ENCODE measurements around the gene UBAC1.
"Not testable (repeated sequence)": the region's sequence is repeated elsewhere in the genome, so short reads cannot be mapped to it uniquely, and the experiment has no call there.

The UBAC1 gene

DNA sequence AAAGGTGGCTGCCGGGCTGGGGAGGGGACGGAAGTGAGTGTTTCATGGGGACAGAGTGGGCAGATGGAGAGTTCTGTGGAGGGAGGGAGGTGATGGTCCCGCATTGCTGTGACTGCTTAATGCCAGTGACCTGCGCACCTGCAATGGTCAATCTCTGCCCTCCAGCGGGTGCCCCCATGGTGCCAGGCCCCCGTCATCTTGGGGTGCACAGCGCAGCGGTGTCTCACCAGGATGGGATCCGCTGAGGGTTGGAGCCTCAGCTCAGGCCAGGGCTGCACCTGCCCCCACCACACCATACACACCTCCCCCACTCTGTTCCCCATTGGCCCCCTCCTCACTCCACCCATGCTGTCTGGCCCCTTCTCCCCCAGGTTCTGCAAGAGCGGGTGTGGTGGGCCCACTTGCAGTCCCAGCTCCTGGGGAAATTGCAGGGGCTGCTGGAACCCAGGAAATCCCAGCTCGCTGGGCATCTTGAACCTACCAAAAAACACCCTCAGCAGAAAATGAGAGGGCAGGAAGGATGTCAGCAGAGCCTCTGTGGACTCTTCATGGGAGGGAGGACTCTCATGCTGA is 41.8 kb downstream of the UBAC1 start (continued):
- no peak for TF ChIP-seq GLIS1 (tag by site-specific recombination; IDR thresholded peaks at IDR 0.05)

DNA sequence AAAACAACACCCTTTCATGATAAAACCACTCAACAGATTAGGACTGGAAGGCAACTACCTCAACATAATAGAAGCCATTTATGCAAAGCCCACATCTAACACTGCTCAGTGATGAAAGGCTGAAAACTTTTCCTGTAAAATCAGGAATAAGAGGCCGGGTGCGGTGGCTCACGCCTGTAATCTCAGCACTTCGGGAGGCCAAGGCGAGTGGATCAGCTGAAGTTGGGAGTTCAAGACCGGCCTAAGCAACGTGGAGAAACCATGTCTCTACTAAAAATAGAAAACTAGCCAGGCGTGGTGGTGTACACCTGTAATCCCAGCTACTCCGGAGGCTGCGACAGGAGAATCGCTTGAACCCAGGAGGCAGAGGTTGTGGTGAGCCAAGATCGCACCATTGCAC is 44.9 kb downstream of the UBAC1 start:
- H3K27ac ChIP-seq (ENCODE audit: extremely low read depth, low read depth, low read length); POLR2A ChIA-PET; H3K9me3 ChIP-seq (ENCODE audit: control insufficient read depth, insufficient read depth, low read depth, low read length); H3K4me1 ChIP-seq (ENCODE audit: control insufficient read depth, insufficient read depth, low read length); H3K4me3 ChIP-seq (ENCODE audit: low read depth, low read length); CTCF ChIA-PET: not testable (repeated sequence)
- H3K36me3 ChIP-seq (ENCODE audit: control insufficient read depth in 2 of 2, insufficient read depth in 1 of 2, low read length in 2 of 2) = peaks cover 11 to 44% of the 10 kb centered on the region in 2 experiments

DNA sequence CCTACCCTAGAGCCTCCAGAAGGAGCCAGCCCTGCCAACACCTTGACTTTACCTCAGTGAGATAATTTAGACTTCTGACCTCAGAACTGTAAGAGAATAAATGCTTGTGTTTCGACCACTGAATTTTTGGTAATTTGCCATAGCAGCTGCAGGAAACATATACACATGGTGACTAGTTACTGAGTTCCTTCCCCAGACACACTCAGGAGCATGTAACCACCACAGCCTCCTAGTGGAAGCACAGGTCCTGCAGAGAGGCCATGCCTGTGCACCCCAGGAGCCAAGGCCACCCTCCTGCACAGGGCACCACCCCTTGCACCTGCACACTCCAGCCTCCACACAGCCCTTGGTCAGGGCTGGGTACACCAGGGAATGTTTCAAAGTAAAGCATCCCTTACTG is 46.3 kb downstream of the UBAC1 start:
- Histone ChIP-seq H3K27ac (ENCODE audit: extremely low read depth, low read depth, low read length) (no peak overlapping the region), H3K4me1 (ENCODE audit: control insufficient read depth, insufficient read depth, low read length) (no peaks in the 10 kb centered on the region), H3K9me3 (ENCODE audit: control insufficient read depth, insufficient read depth, low read depth, low read length) (peaks cover 2% of the 10 kb centered on the region; the same call in 1 of the 2 replicates), H3K4me3 (ENCODE audit: low read depth, low read length) (no peak overlapping the region), H3K36me3 (ENCODE audit: control insufficient read depth in 2 of 2, insufficient read depth in 1 of 2, low read length in 2 of 2) (peaks cover 16 to 58% of the 10 kb centered on the region in 2 experiments)
- POLR2A ChIA-PET = no interaction called here
- CTCF ChIA-PET = interaction anchor here (0.6 kb wide), 1 partner anchor 52 kb away, joined by 3 read pairs; no protein-coding TSS in a partner anchor
- TF ChIP-seq, protein P1, sequence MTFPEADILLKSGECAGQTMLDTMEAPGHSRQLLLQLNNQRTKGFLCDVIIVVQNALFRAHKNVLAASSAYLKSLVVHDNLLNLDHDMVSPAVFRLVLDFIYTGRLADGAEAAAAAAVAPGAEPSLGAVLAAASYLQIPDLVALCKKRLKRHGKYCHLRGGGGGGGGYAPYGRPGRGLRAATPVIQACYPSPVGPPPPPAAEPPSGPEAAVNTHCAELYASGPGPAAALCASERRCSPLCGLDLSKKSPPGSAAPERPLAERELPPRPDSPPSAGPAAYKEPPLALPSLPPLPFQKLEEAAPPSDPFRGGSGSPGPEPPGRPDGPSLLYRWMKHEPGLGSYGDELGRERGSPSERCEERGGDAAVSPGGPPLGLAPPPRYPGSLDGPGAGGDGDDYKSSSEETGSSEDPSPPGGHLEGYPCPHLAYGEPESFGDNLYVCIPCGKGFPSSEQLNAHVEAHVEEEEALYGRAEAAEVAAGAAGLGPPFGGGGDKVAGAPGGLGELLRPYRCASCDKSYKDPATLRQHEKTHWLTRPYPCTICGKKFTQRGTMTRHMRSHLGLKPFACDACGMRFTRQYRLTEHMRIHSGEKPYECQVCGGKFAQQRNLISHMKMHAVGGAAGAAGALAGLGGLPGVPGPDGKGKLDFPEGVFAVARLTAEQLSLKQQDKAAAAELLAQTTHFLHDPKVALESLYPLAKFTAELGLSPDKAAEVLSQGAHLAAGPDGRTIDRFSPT (tag by site-specific recombination; IDR thresholded peaks at IDR 0.05) = no peak
- TF ChIP-seq ZNF155 (tag by site-specific recombination; IDR thresholded peaks at IDR 0.05) = no peak
- TF ChIP-seq, protein P2, sequence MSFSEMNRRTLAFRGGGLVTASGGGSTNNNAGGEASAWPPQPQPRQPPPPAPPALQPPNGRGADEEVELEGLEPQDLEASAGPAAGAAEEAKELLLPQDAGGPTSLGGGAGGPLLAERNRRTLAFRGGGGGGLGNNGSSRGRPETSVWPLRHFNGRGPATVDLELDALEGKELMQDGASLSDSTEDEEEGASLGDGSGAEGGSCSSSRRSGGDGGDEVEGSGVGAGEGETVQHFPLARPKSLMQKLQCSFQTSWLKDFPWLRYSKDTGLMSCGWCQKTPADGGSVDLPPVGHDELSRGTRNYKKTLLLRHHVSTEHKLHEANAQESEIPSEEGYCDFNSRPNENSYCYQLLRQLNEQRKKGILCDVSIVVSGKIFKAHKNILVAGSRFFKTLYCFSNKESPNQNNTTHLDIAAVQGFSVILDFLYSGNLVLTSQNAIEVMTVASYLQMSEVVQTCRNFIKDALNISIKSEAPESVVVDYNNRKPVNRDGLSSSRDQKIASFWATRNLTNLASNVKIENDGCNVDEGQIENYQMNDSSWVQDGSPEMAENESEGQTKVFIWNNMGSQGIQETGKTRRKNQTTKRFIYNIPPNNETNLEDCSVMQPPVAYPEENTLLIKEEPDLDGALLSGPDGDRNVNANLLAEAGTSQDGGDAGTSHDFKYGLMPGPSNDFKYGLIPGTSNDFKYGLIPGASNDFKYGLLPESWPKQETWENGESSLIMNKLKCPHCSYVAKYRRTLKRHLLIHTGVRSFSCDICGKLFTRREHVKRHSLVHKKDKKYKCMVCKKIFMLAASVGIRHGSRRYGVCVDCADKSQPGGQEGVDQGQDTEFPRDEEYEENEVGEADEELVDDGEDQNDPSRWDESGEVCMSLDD (tag by site-specific recombination; IDR thresholded peaks at IDR 0.05) = no peak
- TF ChIP-seq ZNF626 (tag by site-specific recombination; IDR thresholded peaks at IDR 0.05) = no peak
- no peak for TF ChIP-seq ZIC2 (tag by site-specific recombination; IDR thresholded peaks at IDR 0.05)
- TF ChIP-seq ZNF549 (tag by site-specific recombination; IDR thresholded peaks at IDR 0.05) = no peak
- TF ChIP-seq, protein P3, sequence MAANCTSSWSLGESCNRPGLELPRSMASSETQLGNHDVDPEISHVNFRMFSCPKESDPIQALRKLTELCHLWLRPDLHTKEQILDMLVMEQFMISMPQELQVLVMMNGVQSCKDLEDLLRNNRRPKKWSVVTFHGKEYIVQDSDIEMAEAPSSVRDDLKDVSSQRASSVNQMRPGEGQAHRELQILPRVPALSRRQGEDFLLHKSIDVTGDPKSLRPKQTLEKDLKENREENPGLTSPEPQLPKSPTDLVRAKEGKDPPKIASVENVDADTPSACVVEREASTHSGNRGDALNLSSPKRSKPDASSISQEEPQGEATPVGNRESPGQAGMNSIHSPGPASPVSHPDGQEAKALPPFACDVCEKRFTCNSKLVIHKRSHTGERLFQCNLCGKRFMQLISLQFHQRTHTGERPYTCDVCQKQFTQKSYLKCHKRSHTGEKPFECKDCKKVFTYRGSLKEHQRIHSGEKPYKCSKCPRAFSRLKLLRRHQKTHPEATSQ (tag by site-specific recombination; IDR thresholded peaks at IDR 0.05) = no peak

DNA sequence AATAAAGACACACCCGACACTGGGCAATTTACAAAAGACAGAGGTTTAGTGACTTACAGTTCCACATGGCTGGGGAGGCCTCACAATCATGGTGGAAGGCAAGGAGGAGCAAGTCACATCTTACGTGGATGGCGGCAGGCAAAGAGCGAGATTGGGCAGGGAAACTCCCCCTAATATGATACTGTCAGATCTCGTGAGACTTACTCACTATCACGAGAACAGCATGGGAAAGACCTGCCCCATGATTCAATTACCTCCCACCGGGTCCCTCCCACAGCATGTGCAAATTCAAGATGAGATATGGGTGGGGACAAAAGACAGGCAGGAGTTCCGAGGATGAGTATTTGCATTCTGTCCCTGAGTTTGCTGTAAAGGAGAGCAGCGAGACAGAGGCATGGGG is 49.9 kb downstream of the UBAC1 start:
- POLR2A ChIA-PET; H3K4me3 ChIP-seq (ENCODE audit: low read depth, low read length); H3K4me1 ChIP-seq (ENCODE audit: control insufficient read depth, insufficient read depth, low read length); H3K9me3 ChIP-seq (ENCODE audit: control insufficient read depth, insufficient read depth, low read depth, low read length); H3K27ac ChIP-seq (ENCODE audit: extremely low read depth, low read depth, low read length): not testable (repeated sequence)
- CTCF ChIA-PET = interaction anchor here (0.6 kb wide), 1 partner anchor 46 kb away, joined by 4 read pairs; no protein-coding TSS in a partner anchor
- H3K36me3 ChIP-seq (ENCODE audit: control insufficient read depth in 2 of 2, insufficient read depth in 1 of 2, low read length in 2 of 2) = peaks cover 16 to 70% of the 10 kb centered on the region in 2 experiments

DNA sequence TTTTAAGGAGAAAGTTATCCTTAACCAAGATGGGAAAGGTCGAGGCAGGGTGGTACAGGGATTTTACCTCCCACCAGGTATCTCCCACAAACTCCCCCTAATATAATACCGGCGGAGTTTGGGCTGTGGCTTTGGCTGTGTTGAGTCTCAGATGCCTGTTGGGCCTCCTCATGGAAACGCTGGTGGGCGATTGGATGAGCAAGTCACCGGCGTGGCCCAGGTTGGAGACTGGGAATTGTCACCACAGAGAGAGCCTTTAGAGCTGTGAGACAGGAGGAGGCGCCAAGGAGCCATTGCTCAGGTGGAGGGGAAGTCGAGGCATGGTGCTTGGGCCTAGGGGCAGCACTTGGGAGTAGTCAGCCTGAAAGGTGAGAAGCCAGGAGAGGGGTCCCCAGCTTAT is 50.4 kb downstream of the UBAC1 start:
- CTCF ChIA-PET = interaction anchor here (0.6 kb wide), 1 partner anchor 46 kb away, joined by 4 read pairs; no protein-coding TSS in a partner anchor
- Histone ChIP-seq H3K9me3 (ENCODE audit: control insufficient read depth, insufficient read depth, low read depth, low read length) (peaks cover 2% of the 10 kb centered on the region; the same call in 1 of the 2 replicates), H3K27ac (ENCODE audit: extremely low read depth, low read depth, low read length) (no peak overlapping the region), H3K36me3 (ENCODE audit: control insufficient read depth in 2 of 2, insufficient read depth in 1 of 2, low read length in 2 of 2) (peaks cover 14 to 65% of the 10 kb centered on the region in 2 experiments), H3K4me3 (ENCODE audit: low read depth, low read length) (no peak overlapping the region), H3K4me1 (ENCODE audit: control insufficient read depth, insufficient read depth, low read length) (no peaks in the 10 kb centered on the region)
- TF ChIP-seq ZNF670 (tag by site-specific recombination; IDR thresholded peaks at IDR 0.05; ENCODE audit: low read depth) (no peak), ZNF311 (tag by site-specific recombination; IDR thresholded peaks at IDR 0.05; ENCODE audit: borderline replicate concordance) (no peak), KLF10 (tag by site-specific recombination; IDR thresholded peaks at IDR 0.05) (no peak), ZNF677 (tag by site-specific recombination; IDR thresholded peaks at IDR 0.05) (no peak)
- TF ChIP-seq, protein P4, sequence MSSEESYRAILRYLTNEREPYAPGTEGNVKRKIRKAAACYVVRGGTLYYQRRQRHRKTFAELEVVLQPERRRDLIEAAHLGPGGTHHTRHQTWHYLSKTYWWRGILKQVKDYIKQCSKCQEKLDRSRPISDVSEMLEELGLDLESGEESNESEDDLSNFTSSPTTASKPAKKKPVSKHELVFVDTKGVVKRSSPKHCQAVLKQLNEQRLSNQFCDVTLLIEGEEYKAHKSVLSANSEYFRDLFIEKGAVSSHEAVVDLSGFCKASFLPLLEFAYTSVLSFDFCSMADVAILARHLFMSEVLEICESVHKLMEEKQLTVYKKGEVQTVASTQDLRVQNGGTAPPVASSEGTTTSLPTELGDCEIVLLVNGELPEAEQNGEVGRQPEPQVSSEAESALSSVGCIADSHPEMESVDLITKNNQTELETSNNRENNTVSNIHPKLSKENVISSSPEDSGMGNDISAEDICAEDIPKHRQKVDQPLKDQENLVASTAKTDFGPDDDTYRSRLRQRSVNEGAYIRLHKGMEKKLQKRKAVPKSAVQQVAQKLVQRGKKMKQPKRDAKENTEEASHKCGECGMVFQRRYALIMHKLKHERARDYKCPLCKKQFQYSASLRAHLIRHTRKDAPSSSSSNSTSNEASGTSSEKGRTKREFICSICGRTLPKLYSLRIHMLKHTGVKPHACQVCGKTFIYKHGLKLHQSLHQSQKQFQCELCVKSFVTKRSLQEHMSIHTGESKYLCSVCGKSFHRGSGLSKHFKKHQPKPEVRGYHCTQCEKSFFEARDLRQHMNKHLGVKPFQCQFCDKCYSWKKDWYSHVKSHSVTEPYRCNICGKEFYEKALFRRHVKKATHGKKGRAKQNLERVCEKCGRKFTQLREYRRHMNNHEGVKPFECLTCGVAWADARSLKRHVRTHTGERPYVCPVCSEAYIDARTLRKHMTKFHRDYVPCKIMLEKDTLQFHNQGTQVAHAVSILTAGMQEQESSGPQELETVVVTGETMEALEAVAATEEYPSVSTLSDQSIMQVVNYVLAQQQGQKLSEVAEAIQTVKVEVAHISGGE (tag by site-specific recombination; conservative IDR thresholded peaks at IDR 0.05; ENCODE audit: low read depth) = no peak
- POLR2A ChIA-PET = no interaction called here
